GM12878 (cell line): ENCODE measurements around the gene ERLEC1.

Experiments
- GABPA ChIP-seq: IDR thresholded peaks from 2 replicates; pipeline ENCODE4 v1.6.1; 2014; ENCODE audit warnings: antibody characterized with exemption, low read depth, mild to moderate bottlenecking, inconsistent platforms
- HDAC2 ChIP-seq: fragments of 200-600 bp; sonication (generic); IDR thresholded peaks from 2 replicates; pipeline ENCODE4 v1.6.1; 2017
- POLR2AphosphoS5 ChIP-seq: IDR thresholded peaks from 2 replicates; pipeline ENCODE4 v1.6.1; 2011; ENCODE audit warnings: mild to moderate bottlenecking, low read length, inconsistent platforms
- TCF12 ChIP-seq: IDR thresholded peaks from 2 replicates; pipeline ENCODE4 v1.6.1; 2011; ENCODE audit warnings: low read depth, mild to moderate bottlenecking, low read length
- ZNF217 ChIP-seq: fragments of 450-650 bp; IDR thresholded peaks from 2 replicates; pipeline ENCODE4 v1.6.1; 2017; ENCODE audit warnings: antibody characterized with exemption, mild to moderate bottlenecking

- no peak for TF ChIP-seq ZNF217
- no peak for TF ChIP-seq POLR2AphosphoS5
- TF ChIP-seq TCF12, result no peak
- TF ChIP-seq GABPA, result no peak
- no peak for TF ChIP-seq HDAC2
These were observed 31.7 kb upstream of the ERLEC1 start for GRCh38 chr2:53755121-53755520.
